Measurements from ENCODE around the gene NFATC2. TPM values are rescaled to one million over a fixed set of nuclear protein-coding genes. Genes with fewer than 3 reads are reported as not detected.

Gene NFATC2
- total RNA-seq, 2 donors from 2014 or later: 4.7 to 5.6 TPM

GRCh38 chr20:51417250-51418136 lies 125.0 kb downstream of the NFATC2 start:
- no peak for DNase-seq
- ATAC-seq: no peak
- intact Hi-C loops (cut with DNase I, micrococcal nuclease): no loop called here

DNA sequence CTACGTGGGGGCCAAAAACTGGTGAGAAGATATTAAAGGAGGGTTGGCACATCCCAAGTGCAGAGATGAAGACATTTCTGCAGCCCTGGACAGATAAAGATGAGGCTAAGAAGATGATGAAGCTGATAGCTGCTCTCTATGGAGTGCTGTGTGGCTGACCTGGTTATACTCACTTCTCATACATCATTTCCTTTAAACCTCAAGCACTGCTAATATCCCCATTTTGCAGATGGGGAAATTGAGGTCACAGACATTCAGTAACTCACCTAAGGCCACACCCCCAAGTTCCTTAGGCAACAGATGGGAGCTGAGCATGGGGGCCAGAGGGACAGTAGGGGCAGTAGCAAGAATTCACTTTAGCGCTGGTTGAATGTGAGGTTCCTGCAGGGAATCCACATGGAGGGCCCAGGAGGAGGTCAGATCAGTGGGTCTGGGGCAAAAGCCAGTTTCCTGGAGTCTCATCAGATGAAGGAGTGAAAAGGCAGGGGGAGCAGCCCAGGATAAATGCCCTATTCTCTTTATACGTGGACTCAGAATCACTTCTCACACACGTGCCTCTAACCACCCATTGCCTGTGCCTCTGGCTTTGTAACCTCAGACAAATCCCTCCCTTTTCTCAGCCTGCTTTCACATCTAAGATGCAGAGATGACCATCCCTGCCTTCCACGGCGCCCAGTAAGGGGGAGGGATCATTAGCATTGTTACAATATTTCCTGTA lies 125.8 kb downstream of the NFATC2 start:
- ATAC-seq (no peak), DNase-seq (no peak)
- intact Hi-C loops (cut with DNase I, micrococcal nuclease): no loop called here

- DNase-seq: no peak
- no peak for ATAC-seq
- intact Hi-C loops (cut with DNase I, micrococcal nuclease): no loop called here
These were observed 128.7 kb downstream of the NFATC2 start for GRCh38 chr20:51413857-51414256.

DNA sequence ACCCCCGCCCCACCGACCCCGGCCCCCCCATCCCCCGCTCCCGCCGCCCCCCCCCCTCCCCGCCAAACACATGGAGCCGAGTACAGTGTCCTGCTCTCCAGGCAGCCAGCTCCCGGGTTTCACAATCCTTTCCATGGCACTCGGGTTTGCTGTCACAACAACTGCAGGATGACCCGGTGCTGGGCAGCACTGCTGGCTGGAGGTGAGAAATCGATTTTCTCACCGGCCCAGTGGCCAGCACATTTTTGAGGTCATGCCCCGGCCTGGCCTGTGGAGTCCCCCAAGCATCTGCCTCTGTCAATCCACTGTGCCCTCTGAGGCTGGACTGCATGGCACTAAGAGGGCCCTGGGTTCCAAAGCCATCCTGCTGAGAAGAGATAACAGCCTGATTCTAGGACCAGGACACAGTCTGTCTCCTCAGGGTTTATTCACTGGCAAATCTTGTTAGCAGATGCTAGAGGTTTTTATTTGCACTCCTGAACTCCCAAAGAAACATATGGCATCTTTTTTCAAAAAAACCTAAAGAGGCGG lies 129.5 kb downstream of the NFATC2 start:
- ATAC-seq (no peak), DNase-seq (no peak)
- intact Hi-C loops (cut with DNase I, micrococcal nuclease): no loop called here

DNA sequence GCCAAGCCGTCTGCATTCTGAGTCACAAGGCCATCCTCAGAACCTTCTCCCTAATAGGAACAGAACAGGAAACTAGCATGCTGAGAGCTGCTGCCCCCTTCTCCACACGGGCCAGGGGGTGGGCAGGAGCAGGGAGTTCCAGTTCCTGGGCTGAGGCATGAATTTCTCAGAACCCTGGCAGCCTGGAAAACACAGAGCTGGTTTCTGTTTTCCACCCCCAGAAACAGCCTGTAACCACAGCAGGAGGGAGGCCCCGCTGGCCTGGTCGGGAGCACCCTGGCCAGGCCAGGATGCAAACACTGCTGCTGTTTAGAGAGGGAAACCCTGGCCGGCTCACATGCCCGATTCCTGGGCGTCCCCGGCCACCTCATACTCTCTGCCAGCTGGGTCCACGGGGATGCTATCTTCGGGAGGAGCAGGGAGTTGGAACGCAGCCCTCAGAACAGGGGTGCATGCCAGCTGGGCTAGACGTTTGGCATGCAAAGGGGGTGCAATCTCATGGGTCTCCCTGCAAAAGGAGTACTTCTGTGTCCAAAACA lies 130.1 kb downstream of the NFATC2 start:
- DNase-seq (no peak), ATAC-seq (no peak)
- intact Hi-C loops (cut with DNase I, micrococcal nuclease): no loop called here

DNA sequence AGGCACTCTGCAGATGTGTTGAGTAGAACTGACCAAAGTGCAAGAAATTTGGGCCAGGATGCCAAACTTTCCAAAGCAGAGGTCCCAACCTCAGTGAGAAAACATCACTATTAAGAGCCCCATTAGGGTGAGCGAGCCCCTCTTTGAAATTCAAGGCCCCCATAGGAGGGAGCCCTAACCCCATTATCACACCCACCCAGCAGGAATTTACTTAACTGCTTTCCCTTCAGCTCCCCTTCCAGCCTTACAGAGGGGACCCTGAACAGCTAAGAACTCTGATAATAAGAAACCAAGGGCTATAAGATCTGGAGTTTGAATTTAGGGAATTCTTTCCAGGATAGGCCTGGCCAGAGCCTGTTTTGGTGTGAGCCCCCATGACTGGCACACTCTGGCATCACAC lies 130.6 kb downstream of the NFATC2 start:
- DNase-seq (no peak), ATAC-seq (no peak)
- intact Hi-C loops (cut with DNase I, micrococcal nuclease): no loop called here

- ATAC-seq (no peak), DNase-seq (no peak)
- intact Hi-C loops (cut with DNase I, micrococcal nuclease): no loop called here
These were observed 131.8 kb downstream of the NFATC2 start for GRCh38 chr20:51410586-51411325.

DNA sequence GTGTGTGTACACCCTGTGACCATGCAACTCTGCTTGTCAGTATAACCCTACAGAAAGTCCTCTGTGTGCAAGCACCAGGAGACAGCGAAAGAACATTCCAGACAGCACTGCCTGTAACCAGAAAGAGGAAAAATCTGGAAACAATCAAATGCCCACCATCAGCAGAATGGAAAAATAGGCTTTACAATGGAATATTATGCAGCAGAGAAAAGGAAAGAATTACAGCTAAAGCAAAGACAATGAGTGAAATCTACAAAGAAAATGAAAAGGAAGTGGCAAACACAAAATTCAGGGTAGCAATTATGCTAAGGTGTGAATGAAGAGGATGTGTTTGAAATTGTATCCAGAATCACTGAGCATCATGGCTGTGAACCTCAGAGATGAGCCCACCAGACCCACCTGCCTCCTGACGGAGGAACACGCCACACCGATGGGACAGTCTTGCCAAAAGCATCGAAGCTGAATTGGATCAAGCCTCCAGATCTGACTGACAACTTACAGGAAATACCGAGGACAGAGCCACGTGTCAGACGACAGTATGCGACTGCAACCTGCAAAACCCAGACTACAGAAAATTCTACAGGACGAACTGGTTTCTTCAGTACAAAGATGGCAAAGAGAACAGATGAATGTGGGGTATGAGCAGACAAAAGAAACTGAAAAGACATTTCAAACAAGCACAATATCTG lies 133.2 kb downstream of the NFATC2 start:
- DNase-seq (no peak), ATAC-seq (no peak)
- intact Hi-C loops (cut with DNase I, micrococcal nuclease): no loop called here

GRCh38 chr20:51404297-51405060 lies 138.0 kb downstream of the NFATC2 start:
- ATAC-seq (peak; percentile 60), DNase-seq (peak; percentile 53 to 60)
- intact Hi-C loops (cut with DNase I, micrococcal nuclease): no loop called here

- intact Hi-C loops (cut with DNase I, micrococcal nuclease): no loop called here
- ATAC-seq: no peak
- no peak for DNase-seq
These were observed 138.9 kb downstream of the NFATC2 start for GRCh38 chr20:51403466-51404220.

DNA sequence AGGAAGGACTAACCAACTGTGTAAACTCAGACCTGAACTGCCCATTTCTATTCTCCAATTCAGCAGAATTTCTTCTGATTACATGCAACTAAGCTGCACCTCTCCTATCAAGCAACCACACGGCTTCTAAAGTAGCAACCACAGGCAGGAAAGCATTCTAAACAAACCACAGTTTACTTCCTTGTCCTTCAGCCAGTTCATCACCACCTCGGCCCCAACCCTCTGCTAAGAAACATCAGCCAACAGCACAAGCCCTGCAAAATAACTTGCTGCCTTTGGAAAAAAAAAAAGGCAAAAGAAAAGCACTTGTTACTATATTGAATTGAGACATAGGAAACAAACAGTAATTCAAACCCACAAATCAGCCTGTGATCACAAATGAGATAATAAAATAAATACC lies 140.3 kb downstream of the NFATC2 start:
- ATAC-seq (peak; percentile 27), DNase-seq (no peak)
- intact Hi-C loops (cut with DNase I, micrococcal nuclease): no loop called here

DNA sequence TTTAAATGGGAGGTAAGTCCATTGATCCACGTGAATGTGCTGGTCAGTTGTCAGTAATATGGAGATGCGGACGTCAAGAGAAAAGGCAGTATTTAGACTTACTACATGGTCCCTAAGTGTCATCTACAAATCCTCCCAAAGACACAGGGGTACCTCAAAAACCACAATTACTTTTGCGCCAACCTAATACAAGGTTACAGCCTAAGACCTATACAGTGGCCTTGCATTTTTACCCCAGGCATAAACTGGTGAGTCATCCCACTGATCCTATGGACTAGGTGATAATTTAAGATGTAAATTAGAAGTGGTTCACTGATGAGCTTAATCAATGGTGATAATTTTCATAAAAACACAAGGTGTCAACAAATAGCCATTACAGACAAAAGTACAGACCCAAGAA lies 141.0 kb downstream of the NFATC2 start:
- DNase-seq: no peak
- ATAC-seq: no peak
- intact Hi-C loops (cut with DNase I, micrococcal nuclease): no loop called here

DNA sequence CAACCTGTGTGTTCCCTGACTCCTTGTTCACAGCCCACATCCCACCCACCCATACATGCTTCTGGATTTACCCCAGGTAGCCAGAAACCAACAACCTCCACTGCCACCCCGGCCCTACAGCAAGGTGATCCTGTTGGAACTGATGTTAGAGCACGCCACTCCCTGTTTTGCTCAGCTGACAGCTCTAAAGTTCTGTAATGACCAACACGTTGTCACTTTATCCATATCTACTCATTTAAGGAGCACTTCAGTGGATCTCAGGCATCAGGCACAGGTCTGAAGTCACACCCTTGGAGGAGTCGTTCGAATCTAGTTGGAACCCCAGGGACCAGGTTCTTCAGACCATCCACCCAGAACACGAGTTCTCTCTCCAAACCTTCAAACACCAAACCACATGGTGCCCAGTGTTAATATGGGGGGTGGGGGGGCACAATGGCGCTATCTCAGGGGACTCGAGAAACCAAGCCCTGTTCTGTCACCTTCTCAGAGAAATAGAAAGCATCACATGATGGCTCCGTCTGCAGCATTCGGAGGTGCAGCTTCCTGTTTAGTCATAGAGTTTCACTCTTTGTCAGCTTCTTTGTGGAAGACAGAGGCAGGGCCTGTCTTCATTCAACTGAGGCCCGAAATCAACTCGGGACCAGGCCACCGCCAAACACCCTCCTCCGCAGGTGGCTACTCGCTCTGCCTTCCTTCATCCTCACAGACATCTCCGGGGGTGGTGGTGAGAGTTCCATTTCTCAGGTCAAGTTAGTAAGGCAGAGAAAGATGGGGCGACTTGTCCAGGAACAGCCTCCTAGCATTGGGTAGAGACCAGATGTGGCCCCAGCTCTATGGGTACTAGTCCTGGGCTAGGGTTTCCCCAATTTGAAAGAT lies 142.2 kb downstream of the NFATC2 start:
- DNase-seq: no peak
- peak; percentile 33 for ATAC-seq
- intact Hi-C loops (cut with DNase I, micrococcal nuclease): no loop called here

DNA sequence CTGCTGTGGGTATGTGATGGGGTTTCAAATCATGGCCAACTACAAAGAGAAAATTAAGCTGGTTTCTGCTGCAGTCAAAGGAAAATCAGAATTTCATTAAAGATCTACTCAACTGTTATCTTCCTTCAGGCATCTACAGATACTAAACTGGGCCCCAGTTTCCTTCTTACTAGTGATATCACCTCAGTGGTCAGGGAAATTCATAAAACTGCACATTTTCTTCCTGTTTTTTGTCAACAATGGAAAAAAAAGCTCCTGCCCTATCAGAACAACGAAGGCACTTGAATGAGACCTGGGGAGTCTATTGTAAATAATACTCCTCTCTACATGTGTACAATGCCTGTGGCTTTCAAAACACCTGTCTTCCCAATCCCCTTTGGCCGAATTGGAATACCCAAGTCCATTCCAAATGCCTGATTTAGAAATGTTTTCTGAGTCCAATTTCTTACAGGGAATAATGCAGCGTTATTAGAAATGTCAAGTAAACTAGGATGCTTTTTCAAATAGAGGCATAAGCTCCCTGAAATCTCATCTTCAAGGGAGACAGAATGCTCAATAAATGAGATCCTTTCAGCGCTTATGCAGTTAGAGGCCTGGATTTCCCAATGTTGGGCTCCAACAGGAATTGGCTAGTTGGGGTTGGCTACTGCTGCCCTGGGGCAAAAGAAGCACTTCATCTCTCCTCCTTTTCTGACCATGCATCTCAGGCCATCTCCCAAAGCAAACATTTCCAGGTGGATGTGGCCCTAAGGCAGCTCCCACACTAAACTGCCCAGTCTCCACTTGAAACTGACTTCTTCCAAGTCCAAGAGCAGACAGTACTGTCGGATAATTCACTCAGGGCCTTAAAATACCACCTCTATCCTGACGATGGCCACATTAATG lies 143.3 kb downstream of the NFATC2 start:
- no peak for ATAC-seq
- intact Hi-C loops (cut with DNase I, micrococcal nuclease): no loop called here
- DNase-seq: no peak

GRCh38 chr20:51398552-51398951 lies 144.0 kb downstream of the NFATC2 start:
- no peak for ATAC-seq
- intact Hi-C loops (cut with DNase I, micrococcal nuclease): no loop called here
- no peak for DNase-seq
